HG03135 (cell line): ENCODE measurements around the gene NFKB2.

Experiments used
- ATAC-seq: cut with Tn5 transposase; IDR thresholded peaks from one replicate; pipeline ENCODE4 v1.9.1; 2021; ENCODE audit warnings: mild to moderate bottlenecking, moderate library complexity; ENCODE audit not compliant: unreplicated experiment

The NFKB2 gene

GRCh38 chr10:102394079-102394800 lies 1.3 kb upstream of the NFKB2 start:
- peak; percentile 73 for ATAC-seq

GRCh38 chr10:102394801-102395399 lies 605 bp upstream of the NFKB2 start:
- peak; percentile 2 for ATAC-seq

GRCh38 chr10:102396317-102396650 lies 779 bp downstream of the NFKB2 start:
- no peak for ATAC-seq

- ATAC-seq: no peak
These were observed 1.2 kb downstream of the NFKB2 start for GRCh38 chr10:102396730-102397151.

GRCh38 chr10:102397222-102398171 lies 2.0 kb downstream of the NFKB2 start:
- ATAC-seq: no peak

- ATAC-seq: no peak
These were observed 2.9 kb downstream of the NFKB2 start for GRCh38 chr10:102398172-102399020.

- peak; percentile 37 for ATAC-seq
These were observed 3.9 kb downstream of the NFKB2 start for GRCh38 chr10:102399217-102400021.

- no peak for ATAC-seq
These were observed 4.6 kb downstream of the NFKB2 start for GRCh38 chr10:102400076-102400475.

GRCh38 chr10:102400598-102401341 lies 5.3 kb downstream of the NFKB2 start:
- no peak for ATAC-seq

GRCh38 chr10:102401342-102401654 lies 5.8 kb downstream of the NFKB2 start:
- ATAC-seq: no peak

GRCh38 chr10:102401735-102402511 lies 6.4 kb downstream of the NFKB2 start:
- no peak for ATAC-seq

GRCh38 chr10:102402512-102402896 lies 7.0 kb downstream of the NFKB2 start:
- ATAC-seq: no peak

- no peak for ATAC-seq
These were observed 7.6 kb downstream of the NFKB2 start for GRCh38 chr10:102403115-102403514.

GRCh38 chr10:102404361-102405107 lies 9.0 kb downstream of the NFKB2 start:
- ATAC-seq: no peak

GRCh38 chr10:102405108-102405571 lies 9.6 kb downstream of the NFKB2 start:
- no peak for ATAC-seq

GRCh38 chr10:102405632-102406031 lies 10.1 kb downstream of the NFKB2 start:
- no peak for ATAC-seq

- ATAC-seq: no peak
These were observed 11.3 kb downstream of the NFKB2 start for GRCh38 chr10:102406815-102407214.
